ENCODE data around the gene TSSK6.

Gene TSSK6

DNA sequence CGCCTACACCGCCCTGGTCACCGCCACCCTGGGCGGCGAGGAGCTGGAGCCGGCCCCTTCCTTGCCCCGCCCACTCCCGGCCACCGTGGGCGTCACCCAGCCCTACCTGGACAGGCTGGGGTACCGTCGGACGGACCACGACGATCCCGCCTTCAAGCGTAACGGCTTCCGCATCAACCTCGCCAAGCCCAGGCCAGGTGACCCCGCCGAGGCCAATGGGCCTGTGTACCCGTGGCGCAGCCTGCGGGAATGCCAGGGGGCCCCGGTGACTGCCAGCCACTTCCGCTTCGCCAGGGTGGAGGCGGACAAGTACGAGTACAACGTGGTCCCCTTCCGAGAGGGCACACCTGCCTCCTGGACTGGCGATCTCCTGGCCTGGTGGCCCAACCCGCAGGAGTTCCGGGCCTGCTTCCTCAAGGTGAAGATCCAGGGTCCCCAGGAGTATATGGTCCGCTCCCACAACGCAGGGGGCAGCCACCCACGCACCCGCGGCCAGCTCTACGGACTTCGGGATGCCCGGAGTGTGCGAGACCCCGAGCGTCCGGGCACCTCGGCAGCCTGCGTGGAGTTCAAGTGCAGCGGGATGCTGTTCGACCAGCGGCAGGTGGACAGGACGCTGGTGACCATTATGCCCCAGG, 29.7 kb upstream of the TSSK6 start:
- DNase-seq (ENCODE audit: low read depth in 1 of 2, low spot score in 1 of 2): no peak

DNA sequence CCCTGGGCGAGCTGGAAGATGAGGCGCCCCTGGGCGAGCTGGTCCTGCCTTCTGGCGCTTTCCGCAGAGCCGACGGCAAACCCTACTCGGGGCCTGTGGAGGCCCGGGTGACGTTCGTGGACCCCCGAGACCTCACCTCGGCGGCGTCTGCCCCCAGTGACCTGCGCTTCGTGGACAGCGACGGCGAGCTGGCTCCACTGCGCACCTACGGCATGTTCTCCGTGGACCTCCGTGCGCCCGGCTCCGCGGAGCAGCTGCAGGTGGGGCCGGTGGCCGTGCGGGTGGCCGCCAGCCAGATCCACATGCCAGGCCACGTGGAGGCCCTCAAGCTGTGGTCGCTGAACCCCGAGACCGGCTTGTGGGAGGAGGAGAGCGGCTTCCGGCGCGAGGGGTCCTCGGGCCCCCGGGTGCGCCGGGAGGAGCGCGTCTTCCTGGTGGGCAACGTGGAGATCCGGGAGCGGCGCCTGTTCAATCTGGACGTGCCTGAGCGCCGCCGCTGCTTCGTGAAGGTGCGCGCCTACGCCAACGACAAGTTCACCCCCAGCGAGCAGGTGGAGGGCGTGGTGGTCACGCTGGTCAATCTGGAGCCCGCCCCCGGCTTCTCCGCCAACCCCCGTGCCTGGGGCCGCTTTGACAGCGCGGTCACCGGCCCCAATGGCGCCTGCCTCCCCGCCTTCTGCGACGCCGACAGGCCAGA, 29.1 kb upstream of the TSSK6 start:
- no peak for DNase-seq (ENCODE audit: low read depth in 1 of 2, low spot score in 1 of 2)

DNA sequence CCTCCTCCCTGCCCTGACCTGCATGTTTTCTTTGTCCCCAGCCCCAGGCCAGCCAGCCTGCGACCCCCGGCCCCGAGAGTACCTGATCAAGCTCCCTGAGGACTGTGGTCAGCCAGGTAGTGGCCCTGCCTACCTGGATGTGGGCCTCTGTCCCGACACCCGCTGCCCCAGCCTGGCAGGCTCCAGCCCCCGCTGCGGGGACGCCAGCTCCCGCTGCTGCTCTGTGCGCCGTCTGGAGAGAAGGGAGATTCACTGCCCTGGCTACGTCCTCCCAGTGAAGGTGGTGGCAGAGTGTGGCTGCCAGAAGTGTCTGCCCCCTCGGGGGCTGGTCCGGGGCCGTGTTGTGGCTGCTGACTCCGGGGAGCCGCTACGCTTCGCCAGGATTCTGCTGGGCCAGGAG, 28.3 kb upstream of the TSSK6 start:
- no peak for DNase-seq (ENCODE audit: low read depth in 1 of 2, low spot score in 1 of 2)

- DNase-seq (ENCODE audit: low read depth in 1 of 2, low spot score in 1 of 2): no peak
Observed at GRCh38 chr19:19543101-19543500, 27.8 kb upstream of the TSSK6 start.

GRCh38 chr19:19542507-19542906, 27.2 kb upstream of the TSSK6 start:
- no peak for DNase-seq (ENCODE audit: low read depth in 1 of 2, low spot score in 1 of 2)

GRCh38 chr19:19541616-19542015, 26.3 kb upstream of the TSSK6 start:
- no peak for DNase-seq (ENCODE audit: low read depth in 1 of 2, low spot score in 1 of 2)

GRCh38 chr19:19540715-19541515, 25.6 kb upstream of the TSSK6 start:
- DNase-seq (ENCODE audit: low read depth in 1 of 2, low spot score in 1 of 2): peak; percentile 50 to 61

DNA sequence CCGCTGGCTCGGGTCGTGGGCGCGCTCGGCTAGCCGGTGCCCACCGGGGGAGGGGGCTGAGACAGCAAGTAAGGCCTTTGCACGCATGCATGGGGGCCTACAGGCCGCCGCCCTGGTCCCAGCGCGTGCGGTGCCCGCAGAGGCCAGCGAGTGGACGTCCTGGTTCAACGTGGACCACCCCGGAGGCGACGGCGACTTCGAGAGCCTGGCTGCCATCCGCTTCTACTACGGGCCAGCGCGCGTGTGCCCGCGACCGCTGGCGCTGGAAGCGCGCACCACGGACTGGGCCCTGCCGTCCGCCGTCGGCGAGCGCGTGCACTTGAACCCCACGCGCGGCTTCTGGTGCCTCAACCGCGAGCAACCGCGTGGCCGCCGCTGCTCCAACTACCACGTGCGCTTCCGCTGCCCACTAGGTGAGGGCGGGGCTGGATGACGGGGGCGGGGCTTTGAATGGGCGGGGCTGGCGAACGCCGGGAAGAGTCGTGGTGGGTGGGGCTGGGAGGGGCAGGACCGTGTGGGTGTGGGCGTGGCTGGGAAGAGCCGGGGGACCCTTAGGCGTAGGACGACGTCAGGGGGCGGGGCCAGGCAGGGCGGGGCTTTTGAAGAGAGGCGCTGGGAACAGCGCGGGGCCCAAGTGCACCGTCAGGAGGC, 24.8 kb upstream of the TSSK6 start:
- DNase-seq (ENCODE audit: low read depth in 1 of 2, low spot score in 1 of 2): peak in 1 of 2 donors; percentile 46

GRCh38 chr19:19539698-19540063, 24.3 kb upstream of the TSSK6 start:
- DNase-seq (ENCODE audit: low read depth in 1 of 2, low spot score in 1 of 2): no peak

DNA sequence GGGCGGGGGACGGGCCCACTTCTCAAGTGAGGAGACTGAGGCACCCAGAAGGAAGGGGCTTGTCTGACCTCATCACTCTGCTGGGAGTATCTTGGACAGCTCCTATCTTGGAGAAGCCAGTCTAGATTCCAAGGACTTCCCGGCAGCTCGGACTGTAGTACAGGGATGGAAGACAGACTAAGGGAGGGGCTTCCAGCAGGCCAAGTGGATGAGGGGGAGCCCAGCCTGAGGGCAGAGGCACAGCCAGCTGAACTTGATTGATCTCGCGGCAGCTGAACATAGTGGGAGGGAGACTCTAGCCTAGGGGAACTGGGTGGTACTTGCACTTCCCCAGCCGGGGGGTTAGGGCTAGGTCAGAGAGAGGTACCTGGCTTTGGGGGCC, 23.4 kb upstream of the TSSK6 start:
- DNase-seq (ENCODE audit: low read depth in 1 of 2, low spot score in 1 of 2): no peak

GRCh38 chr19:19538061-19538784, 22.9 kb upstream of the TSSK6 start, which contains the start of gene CILP2:
CILP2 (plus strand) TSS chr19:19538265; CDS start chr19:19538350, 85 bp downstream.
- no peak for DNase-seq (ENCODE audit: low read depth in 1 of 2, low spot score in 1 of 2)

DNA sequence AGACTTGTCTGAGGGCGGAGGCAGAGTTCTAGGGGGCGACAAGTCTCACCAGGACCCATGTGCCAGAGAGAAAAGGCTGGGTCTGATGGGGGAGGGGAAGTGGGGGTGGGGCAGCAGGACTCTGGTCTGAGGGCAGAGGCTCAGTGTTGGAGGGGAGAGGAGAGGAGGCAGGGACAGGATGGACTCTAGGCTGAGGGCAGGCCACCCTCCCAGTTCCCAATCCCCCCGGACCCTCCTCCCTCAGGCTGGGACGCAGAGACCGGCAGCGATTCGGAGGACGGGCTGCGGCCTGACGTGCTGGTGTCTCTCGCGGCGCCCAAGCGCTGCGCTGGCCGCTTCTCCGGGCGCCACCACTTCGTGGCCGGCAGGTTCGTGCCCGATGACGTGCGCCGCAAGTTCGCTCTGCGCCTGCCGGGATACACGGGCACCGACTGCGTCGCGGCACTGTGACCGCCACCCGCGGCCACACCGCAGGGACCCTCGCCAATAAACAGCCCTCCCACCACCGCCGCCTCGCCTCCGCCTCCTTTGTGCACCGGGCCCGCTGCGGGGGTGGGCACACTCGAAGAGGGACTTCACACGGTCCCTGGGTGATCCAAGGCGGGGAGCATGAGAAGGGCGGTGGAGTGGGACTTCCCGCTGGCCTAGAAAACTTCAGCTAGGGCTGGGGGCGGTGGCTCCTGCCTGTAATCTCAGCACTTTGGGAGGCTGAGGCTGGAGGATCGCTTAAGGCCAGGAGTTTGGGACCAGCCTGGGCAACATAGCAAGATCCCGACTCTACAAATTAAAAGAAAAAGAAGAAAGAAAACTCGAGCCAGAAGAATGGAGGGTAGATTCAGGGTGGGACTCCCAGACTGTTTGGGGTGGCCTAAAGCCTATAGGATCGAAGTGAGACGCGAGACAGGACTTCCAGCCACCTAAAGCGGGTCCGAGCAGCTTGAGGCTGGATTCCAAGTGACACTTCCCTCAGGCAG, 22.0 kb upstream of the TSSK6 start:
- no peak for DNase-seq (ENCODE audit: low read depth in 1 of 2, low spot score in 1 of 2)

DNA sequence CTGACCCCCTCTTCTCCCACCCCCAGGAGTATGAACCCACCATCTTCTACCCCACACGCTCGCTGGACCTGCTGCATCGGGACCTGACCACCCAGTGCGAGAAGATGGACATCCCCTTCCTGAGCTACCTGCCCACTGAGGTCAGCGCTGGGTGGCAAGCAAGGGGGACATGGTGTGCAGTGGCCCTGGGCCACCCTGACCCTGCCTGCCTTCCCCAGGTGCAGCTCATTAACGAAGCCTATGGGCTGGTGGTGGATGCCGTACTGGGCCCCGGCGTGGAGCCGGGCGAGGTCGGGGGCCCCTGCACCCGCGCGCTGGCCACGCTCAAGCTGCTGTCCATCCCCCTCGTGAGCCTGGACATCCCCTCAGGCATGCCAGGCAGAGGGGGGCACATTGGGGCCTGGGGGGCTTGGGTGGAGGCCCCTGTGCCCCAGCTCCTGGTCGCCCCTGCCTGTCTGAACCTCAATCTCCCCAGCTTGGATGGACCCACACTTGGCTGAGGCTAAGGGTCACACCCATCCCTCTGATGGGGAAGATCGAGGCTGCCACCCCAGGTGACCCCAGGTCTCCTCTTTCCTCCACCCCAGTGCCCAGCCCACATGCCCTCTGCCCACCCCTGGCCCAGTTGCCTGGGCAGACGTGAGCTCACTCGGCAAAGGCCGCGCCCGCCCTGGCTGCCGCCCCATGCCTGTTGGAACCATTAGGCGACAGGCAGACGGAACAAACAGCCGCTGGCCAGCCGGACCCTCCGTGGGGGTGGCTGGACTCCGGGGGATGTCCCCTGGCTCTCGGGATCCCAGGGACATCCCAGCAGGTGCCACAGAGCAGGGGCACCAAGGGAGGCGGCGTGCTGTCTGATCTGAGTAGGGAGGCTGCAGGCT, 20.2 kb upstream of the TSSK6 start:
- DNase-seq (ENCODE audit: low read depth in 1 of 2, low spot score in 1 of 2): no peak

DNA sequence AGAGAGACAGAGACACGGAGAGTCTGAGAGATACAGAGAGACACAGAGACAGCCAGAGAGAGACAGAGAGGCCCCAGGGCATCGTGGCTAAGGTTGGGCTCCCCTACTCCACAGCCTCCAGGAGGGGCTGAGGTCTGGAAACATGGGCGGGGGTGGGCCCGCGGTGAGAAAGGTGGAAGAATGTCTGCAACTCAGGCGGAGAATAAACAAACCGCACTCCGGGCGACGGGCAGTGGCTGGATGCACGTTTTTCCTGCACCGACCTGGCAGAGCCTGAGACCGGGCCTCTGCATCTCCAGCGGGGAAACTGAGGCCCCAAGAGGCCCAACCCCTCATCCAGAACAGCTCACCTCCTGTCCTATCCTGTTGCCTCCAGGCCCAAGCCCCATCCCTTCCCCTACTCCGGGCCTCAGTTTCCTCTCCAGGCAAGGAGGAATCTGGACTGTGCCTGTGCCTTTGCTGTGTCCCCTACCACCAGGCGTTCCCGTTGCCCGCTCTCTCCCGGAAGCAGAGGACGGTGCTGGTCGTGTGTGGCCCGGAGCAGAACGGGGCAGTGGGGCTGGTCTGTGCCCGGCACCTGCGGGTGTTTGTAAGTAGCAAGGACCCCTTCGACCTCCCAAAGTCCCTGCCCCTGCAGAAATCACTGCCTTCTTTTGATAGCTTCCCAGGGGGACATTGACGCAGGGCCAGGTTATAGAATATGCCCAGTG, 19.4 kb upstream of the TSSK6 start:
- no peak for DNase-seq (ENCODE audit: low read depth in 1 of 2, low spot score in 1 of 2)

GRCh38 chr19:19533841-19534240, 18.5 kb upstream of the TSSK6 start:
- no peak for DNase-seq (ENCODE audit: low read depth in 1 of 2, low spot score in 1 of 2)

DNA sequence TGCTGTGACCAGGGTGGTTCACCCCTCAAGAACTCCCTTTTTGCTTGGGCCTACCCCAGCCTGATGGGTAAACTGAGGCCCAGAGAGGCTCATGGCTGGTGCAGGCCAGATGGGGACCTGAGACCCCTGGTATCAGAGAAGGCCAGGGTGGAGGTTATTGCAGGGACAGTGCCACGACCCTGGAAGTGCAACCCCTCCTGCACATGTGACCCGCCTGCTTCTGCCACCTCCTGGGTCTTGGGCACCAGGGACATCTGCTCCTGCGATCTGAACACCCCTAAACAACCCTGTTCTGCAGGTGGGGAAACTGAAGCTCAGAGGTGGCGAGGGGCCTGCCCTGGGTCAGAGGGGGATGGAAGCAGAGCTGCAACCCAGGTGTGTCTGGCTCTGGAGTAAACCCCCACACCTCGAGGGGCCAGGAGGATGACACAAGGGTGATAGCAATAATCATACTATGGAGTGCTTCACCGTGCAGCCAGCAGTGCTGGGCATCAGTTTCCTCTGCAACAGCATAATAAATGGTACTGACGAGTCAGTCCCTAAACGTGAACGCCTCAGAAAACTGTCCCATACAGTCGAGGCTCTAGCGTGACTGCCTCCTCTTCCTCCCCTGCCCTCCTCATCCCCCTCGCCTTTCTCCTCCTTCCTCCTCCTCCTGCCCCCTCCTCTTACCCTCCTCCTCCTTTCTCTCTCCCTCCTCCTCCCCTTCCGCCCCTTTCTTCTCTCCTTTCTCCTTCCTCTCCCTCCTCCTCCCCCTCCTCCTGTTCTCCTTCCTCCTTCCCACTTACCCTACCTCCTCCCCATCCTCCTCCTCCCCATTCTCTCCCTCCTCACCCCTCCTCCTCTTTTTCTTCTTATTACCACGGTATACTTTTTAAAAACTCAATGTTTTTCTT, 17.7 kb upstream of the TSSK6 start:
- DNase-seq (ENCODE audit: low read depth in 1 of 2, low spot score in 1 of 2): no peak

All from activated CD4-positive, alpha-beta T cell treated with anti-CD3 and anti-CD28 coated beads, Interleukin-2, amount 50 U/mL, for 24 hours (primary cell).